ENCODE measurements around the gene UBE2E1. TPM values are rescaled to one million over a fixed set of nuclear protein-coding genes. Genes with fewer than 3 reads are reported as not detected.
A peak's percentile ranks its signal among the peaks of the same experiment; 100 is the strongest.

The UBE2E1 gene
- total and polyA plus RNA-seq, 2 of the 4 experiments (the other 2 are of a cell fraction) = 54.1 to 91.6 TPM

- POLR2A ChIA-PET (ENCODE audit: unreplicated experiment) = no interaction called here
- peaks cover 53% of the 10 kb centered on the region for H4K20me1 ChIP-seq (ENCODE audit: insufficient read depth, low read length)
- ATAC-seq (ENCODE audit: low read depth) = peak; percentile 57
These were observed 16.1 kb downstream of the UBE2E1 start for GRCh38 chr3:23821858-23822257.

More at GRCh38 chr3:23821858-23822257, 16.1 kb downstream of the UBE2E1 start:
- H4K91ac ChIP-seq (ENCODE audit: insufficient read depth, low read depth, low read length) = no peak overlapping the region
- H3K27me3 ChIP-seq (ENCODE audit: control insufficient read depth, insufficient read depth, low read length) = no peaks in the 10 kb centered on the region
- H3K14ac ChIP-seq (replicated peaks; ENCODE audit: low read depth, low read length) = no peak overlapping the region
- no peak overlapping the region for H3K4me3 ChIP-seq (ENCODE audit: insufficient read depth, low read depth, low read length)
- no peak overlapping the region for H3K56ac ChIP-seq (ENCODE audit: extremely low read depth, insufficient read depth, low read length)
- H3K36me3 ChIP-seq (ENCODE audit: control insufficient read depth, insufficient read depth, low read length) = peaks cover 3% of the 10 kb centered on the region
- no peak overlapping the region for H2BK15ac ChIP-seq (ENCODE audit: low read depth, low read length)
- H3K79me1 ChIP-seq (ENCODE audit: low read depth in 1 of 2, low read length in 2 of 2) = peaks cover 49 to 61% of the 10 kb centered on the region in 2 experiments
- no peak overlapping the region for H4K8ac ChIP-seq (ENCODE audit: low read depth in 2 of 2, low read length in 2 of 2)
- CTCF ChIA-PET = no interaction called here
- H3K18ac ChIP-seq (ENCODE audit: low read depth, low read length) = no peak overlapping the region
- no peak overlapping the region for H2AFZ ChIP-seq (replicated peaks; ENCODE audit: low read length, poor library complexity)
- no CpG with 5 or more reads among the region's 1 CpG for WGBS, 2 experiments (ENCODE audit: extremely low coverage in 2 of 2, insufficient read length in 1 of 2)
- dilution Hi-C loops (cut with HindIII; ENCODE audit: low sequenced_read_pairs, unreplicated experiment) = no loop called here
- H3K9me1 ChIP-seq (ENCODE audit: insufficient read depth, low read length) = peaks cover 15% of the 10 kb centered on the region
- H2BK120ac ChIP-seq (ENCODE audit: low read depth, low read length) = no peak overlapping the region
- no peak overlapping the region for H3K23ac ChIP-seq (ENCODE audit: low read depth, low read length)
- H2BK20ac ChIP-seq (ENCODE audit: low read depth, low read length) = no peak overlapping the region
- in situ Hi-C loops (cut with MboI; ENCODE audit: low sequenced_read_pairs) = no loop called here
- H2BK5ac ChIP-seq (ENCODE audit: low read depth, low read length, poor library complexity, severe bottlenecking) = no peak overlapping the region
- no TSS peak for BruUV-seq (replicated peaks)
- H3K9me3 ChIP-seq (ENCODE audit: control insufficient read depth, insufficient read depth, low read length) = no peaks in the 10 kb centered on the region
- no peak for DNase-seq
- H4K5ac ChIP-seq (ENCODE audit: low read depth, low read length) = no peak overlapping the region
- no peak overlapping the region for H2AK9ac ChIP-seq (replicated peaks; ENCODE audit: low read depth, low read length, poor library complexity)
- H3K9ac ChIP-seq (ENCODE audit: low read depth, low read length) = no peak overlapping the region
- H3K4ac ChIP-seq (ENCODE audit: low read depth, low read length) = no peak overlapping the region
- intact Hi-C loops (cut with micrococcal nuclease) = no loop called here
- no peak overlapping the region for H3K27ac ChIP-seq (ENCODE audit: insufficient read depth, low read length)
- no peak overlapping the region for H2AK5ac ChIP-seq (ENCODE audit: low read depth, low read length)
- TF ChIP-seq MXI1 (IDR thresholded peaks at IDR 0.05; ENCODE audit: borderline replicate concordance, low read depth, low read length) (no peak), BHLHE40 (IDR thresholded peaks at IDR 0.05; ENCODE audit: low read depth, low read length) (no peak), FOS (IDR thresholded peaks at IDR 0.05; ENCODE audit: low read depth, low read length) (no peak), ELK1 (IDR thresholded peaks at IDR 0.05; ENCODE audit: borderline replicate concordance, low read depth, low read length) (no peak), CHD1 (IDR thresholded peaks at IDR 0.05; ENCODE audit: low read depth, low read length) (no peak), RFX5 (IDR thresholded peaks at IDR 0.05; ENCODE audit: low read depth, low read length) (no peak), RCOR1 (IDR thresholded peaks at IDR 0.05; ENCODE audit: insufficient replicate concordance, low read length) (no peak)
- TF ChIP-seq, protein P1, sequence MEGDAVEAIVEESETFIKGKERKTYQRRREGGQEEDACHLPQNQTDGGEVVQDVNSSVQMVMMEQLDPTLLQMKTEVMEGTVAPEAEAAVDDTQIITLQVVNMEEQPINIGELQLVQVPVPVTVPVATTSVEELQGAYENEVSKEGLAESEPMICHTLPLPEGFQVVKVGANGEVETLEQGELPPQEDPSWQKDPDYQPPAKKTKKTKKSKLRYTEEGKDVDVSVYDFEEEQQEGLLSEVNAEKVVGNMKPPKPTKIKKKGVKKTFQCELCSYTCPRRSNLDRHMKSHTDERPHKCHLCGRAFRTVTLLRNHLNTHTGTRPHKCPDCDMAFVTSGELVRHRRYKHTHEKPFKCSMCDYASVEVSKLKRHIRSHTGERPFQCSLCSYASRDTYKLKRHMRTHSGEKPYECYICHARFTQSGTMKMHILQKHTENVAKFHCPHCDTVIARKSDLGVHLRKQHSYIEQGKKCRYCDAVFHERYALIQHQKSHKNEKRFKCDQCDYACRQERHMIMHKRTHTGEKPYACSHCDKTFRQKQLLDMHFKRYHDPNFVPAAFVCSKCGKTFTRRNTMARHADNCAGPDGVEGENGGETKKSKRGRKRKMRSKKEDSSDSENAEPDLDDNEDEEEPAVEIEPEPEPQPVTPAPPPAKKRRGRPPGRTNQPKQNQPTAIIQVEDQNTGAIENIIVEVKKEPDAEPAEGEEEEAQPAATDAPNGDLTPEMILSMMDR (conservative IDR thresholded peaks at IDR 0.05; ENCODE audit: low read depth, low read length) = no peak
- no peak overlapping the region; the same call in 1 of the 2 replicates for H3K4me2 ChIP-seq (ENCODE audit: low read depth, low read length)
- H3K4me1 ChIP-seq (ENCODE audit: control insufficient read depth, insufficient read depth, low read length) = peaks cover 2% of the 10 kb centered on the region; the same call in 1 of the 2 replicates
